Activated naive CD4-positive, alpha-beta T cell treated with anti-CD3 and anti-CD28 coated beads, Interleukin-2, amount 50 U/mL, for 24 hours (primary cell): ENCODE measurements around the gene KCTD2.
"Not testable (repeated sequence)": the region's sequence is repeated elsewhere in the genome, so short reads cannot be mapped to it uniquely, and the experiment has no call there.

Experiments used
- H3K27ac Mint-ChIP-seq: one replicate; pipeline ENCODE4 v1.8.0; 2021; ENCODE audit warnings: mild to moderate bottlenecking, mixed read lengths
- H3K27me3 Mint-ChIP-seq: one replicate; pipeline ENCODE4 v1.8.0; 2021; ENCODE audit warnings: mixed read lengths
- H3K36me3 Mint-ChIP-seq: one replicate; pipeline ENCODE4 v1.8.0; 2021; ENCODE audit warnings: mixed read lengths
- H3K4me1 Mint-ChIP-seq: one replicate; pipeline ENCODE4 v1.8.0; 2021; ENCODE audit warnings: mixed read lengths
- H3K4me3 Mint-ChIP-seq: one replicate; pipeline ENCODE4 v1.8.0; 2021; ENCODE audit warnings: mild to moderate bottlenecking, mixed read lengths
- H3K9me3 Mint-ChIP-seq: one replicate; pipeline ENCODE4 v1.8.0; 2021; ENCODE audit warnings: mixed read lengths

Gene KCTD2

DNA sequence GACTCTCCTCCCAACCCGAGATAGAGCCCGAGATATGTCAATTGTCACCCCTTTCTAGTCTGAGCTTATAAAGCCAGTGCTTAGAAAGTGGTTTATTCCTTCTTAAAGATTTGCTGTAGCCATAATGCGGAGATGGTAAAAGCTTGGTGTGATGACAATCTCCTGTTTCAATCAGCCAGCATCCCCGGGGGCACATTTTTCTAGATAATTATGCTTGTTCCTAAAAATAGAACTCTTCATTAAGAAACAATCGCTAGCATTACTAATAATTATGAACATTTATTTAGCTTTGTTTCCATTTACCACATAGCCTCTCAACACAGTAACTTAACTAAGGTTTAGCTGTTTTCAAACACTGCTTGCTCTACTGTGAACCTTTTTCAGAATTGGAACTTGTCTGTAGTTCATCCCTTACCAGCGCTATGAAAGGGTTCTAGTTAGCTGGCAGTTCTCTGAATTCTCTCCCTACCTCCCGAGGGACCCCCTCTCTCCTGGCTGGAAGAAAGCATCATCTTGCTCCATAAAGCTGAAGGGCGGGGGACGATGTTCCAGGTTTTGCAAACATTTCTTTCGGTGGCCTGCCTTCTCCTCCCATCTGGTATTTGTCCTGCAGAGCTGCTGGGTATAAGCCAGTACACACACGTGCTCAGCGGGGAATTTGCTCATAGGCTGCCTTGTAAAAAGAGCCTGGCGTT is 35.5 kb upstream of the KCTD2 start:
- Mint-ChIP-seq H3K36me3 (peaks cover 3% of the 10 kb centered on the region), H3K4me1 (peaks cover 36% of the 10 kb centered on the region), H3K27ac (peak overlapping the region; percentile 95), H3K4me3 (peak overlapping the region; percentile 79), H3K9me3 (no peaks in the 10 kb centered on the region), H3K27me3 (no peaks in the 10 kb centered on the region)

DNA sequence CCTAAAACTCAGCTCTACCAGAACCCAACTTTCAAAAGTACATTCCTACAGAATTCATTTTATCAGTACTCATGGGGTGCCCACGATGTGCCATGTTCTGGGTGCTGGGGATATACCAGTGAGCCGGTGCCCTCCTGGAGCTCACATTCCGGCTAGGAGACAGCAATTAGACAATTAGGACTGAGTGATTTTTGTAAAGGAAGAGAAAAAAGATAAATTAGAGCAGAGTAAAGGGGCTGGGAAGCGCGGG is 35.0 kb upstream of the KCTD2 start:
- peak overlapping the region; percentile 95 for H3K27ac Mint-ChIP-seq
- peaks cover 36% of the 10 kb centered on the region for H3K4me1 Mint-ChIP-seq
- H3K36me3 Mint-ChIP-seq: peaks cover 4% of the 10 kb centered on the region
- no peaks in the 10 kb centered on the region for H3K9me3 Mint-ChIP-seq
- H3K4me3 Mint-ChIP-seq: peak overlapping the region; percentile 79
- H3K27me3 Mint-ChIP-seq: no peaks in the 10 kb centered on the region

DNA sequence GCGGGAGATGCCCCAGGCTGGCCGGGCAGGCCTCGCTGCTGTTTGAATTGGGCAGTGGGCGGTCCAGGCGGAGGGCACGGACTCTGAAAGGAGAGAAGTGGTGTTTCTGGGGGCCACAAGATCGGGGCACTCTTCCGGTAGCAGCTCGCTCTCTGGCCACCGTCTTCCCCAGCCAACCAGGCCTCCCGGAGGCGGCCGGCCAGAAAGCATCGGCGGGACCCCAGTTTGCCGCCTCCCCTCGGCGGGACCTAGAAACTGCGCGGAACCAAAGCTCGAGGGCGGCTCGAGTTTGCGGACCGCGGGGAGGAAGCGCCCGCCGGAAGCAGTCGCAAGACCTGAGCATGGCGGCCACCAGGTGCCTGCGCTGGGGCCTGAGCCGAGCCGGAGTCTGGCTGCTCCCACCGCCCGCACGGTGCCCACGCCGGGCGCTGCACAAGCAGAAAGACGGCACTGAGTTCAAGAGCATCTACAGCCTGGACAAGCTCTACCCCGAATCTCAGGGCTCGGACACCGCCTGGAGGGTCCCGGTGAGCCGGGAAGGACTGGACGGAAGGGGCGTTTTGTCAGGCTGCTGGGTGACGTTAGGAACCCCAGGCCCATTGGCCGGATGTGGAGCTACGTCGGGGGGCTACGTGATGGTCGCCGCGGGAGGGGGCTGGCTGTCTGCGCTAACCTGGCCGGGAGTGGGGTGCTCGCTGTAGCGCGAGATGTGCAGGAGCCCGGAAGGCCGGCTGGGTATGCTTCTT is 34.5 kb upstream of the KCTD2 start, which contains the start of gene MRPL58:
Gene MRPL58, plus strand, starts transcription at position 325 of the 746 bp plus-strand sequence. Its CDS starts 17 bp downstream, at position 342.
- H3K27ac Mint-ChIP-seq: peak within 1 kb of the TSS; percentile 95
- H3K4me3 Mint-ChIP-seq: peak within 1 kb of the TSS; percentile 79
- peaks cover 4% of the 10 kb centered on the region for H3K36me3 Mint-ChIP-seq
- H3K27me3 Mint-ChIP-seq: no peaks in the 10 kb centered on the region
- H3K9me3 Mint-ChIP-seq: no peaks in the 10 kb centered on the region
- peaks cover 36% of the 10 kb centered on the region for H3K4me1 Mint-ChIP-seq

DNA sequence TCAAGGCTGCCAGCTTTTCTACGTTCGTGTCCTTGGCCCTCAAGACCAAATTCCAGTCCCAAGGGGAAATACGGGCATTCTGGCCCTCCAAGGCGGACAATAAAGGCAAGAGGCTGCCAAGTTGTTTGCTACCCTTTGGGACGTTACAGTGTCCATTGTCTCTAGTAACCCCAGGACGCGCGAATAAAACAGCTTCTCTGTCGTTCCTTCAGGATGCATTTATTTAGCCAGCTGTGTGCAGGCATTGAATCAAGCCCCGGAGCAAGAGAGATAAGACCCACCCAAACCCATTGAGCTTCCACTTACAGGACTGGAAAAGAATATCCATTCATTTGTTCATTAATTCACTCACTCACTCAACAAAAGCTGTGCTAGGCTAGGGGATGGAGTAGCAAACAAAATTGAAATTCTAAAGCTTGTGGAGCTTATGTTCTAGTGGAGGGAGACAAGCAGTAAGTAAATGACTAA is 33.9 kb upstream of the KCTD2 start:
- no peaks in the 10 kb centered on the region for H3K27me3 Mint-ChIP-seq
- H3K9me3 Mint-ChIP-seq: no peaks in the 10 kb centered on the region
- H3K4me1 Mint-ChIP-seq: peaks cover 39% of the 10 kb centered on the region
- peaks cover 4% of the 10 kb centered on the region for H3K36me3 Mint-ChIP-seq
- peak overlapping the region; percentile 95 for H3K27ac Mint-ChIP-seq
- H3K4me3 Mint-ChIP-seq: peak overlapping the region; percentile 79

DNA sequence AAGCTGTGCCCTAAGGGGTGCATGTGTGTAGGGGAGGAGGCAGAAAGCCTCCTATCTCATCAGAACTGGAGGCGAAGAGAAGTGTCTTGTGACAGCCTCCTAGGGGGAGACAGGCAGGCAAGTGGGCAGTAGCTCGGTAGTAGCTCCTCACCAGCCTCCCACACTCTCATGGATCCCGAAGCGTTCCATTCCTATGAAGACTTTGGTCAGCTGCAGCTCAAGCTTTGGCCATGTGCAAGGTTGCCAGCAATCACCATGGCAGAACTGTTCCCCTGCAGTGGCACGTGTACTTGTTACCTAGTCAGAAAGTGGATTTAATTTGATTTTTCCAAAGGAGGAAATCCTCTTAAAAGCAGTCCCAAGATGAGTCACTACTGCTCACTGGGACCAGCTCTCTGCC is 27.9 kb upstream of the KCTD2 start:
- Mint-ChIP-seq H3K27ac (no peak overlapping the region), H3K9me3 (no peaks in the 10 kb centered on the region), H3K36me3 (peaks cover 18% of the 10 kb centered on the region), H3K4me1 (peaks cover 19% of the 10 kb centered on the region), H3K27me3 (no peaks in the 10 kb centered on the region), H3K4me3 (no peak overlapping the region)

DNA sequence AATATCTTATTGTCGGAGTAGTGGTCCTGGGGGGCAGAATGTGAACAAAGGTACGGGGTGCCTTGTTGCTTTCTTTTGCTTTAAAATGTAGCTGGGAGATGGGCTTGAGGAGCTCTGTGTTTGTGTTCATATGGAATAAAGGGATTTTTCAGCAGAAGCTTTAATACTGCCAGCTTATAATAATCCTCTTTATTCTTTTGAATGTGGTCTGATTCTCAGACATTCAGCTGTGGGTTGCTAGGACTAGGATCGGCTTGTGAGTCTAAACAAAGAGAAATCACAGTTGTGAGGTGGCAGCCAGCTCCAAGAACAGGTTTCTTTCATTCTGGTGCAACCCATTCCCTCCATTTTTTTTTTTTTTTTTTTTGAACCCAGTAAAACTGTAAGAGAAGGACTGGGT is 27.3 kb upstream of the KCTD2 start:
- Mint-ChIP-seq H3K9me3 (no peaks in the 10 kb centered on the region), H3K36me3 (peaks cover 18% of the 10 kb centered on the region), H3K27me3 (no peaks in the 10 kb centered on the region), H3K4me1 (peaks cover 20% of the 10 kb centered on the region), H3K4me3 (no peak overlapping the region), H3K27ac (no peak overlapping the region)

DNA sequence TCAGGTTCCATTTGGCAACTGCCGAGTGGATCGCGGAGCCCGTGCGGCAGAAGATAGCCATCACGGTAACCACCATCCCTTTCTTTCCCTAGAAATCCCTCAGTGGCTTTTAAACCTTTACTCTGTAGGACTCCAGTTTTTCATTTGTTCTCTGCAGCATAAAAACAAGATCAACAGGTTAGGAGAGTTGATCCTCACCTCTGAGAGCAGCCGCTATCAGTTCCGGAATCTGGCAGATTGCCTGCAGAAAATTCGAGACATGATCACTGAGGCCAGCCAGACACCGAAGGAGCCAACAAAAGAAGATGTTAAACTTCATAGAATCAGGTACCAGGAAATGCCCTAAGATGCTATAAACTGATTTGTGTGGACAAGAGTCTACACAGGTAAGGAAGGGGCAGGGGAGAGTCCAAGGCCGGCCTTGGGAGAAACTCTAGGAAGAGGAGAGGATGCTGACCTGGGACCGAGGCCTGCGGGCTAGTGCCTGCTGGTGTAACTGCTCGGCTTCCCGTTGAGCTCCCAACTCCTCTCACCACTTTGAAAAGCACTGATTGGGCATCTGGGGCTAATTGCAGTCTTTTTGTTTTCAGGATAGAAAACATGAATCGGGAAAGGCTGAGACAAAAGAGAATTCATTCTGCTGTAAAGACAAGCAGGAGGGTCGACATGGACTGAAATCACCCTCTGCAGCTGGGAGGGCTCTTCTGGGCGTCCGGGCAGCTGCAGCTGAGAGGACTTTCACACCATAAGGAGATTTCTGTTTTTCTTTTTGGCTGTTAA is 26.5 kb upstream of the KCTD2 start:
- no peak overlapping the region for H3K4me3 Mint-ChIP-seq
- H3K27ac Mint-ChIP-seq: no peak overlapping the region
- peaks cover 18% of the 10 kb centered on the region for H3K36me3 Mint-ChIP-seq
- no peaks in the 10 kb centered on the region for H3K27me3 Mint-ChIP-seq
- peaks cover 20% of the 10 kb centered on the region for H3K4me1 Mint-ChIP-seq
- no peaks in the 10 kb centered on the region for H3K9me3 Mint-ChIP-seq

DNA sequence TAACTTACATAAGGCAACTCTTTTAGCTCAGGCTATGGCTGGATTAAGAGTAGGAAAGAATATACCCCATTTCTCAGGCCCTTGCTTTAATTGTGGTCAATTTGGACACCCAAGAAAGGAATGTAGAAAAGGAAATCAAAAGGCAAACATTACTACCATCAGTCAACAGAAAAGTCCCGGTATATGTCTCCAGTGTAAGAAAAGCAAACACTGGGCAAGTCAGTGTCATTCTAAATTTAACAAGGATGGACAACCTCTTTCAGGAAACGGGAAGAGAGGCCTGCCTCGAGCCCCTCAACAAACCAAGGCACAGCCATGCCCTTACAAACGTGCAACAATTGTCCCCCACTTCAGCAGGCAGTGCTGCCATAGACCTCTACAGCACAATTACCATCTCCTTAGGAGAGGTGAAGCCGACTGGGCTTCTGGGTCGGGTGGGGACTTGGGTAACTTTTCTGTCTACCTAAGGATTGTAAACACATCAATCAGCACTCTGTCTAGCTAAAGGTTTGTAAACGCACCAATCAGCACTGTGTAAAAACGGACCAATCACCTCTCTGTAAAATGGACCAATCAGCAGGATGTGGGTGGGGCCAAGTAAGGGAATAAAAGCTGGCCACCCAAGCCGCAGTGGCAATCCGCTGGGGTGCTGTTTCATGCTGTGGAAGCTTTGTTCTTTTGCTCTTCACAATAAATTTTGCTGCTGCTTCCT is 22.2 kb upstream of the KCTD2 start:
- H3K9me3 Mint-ChIP-seq: no peaks in the 10 kb centered on the region
- no peak overlapping the region for H3K27ac Mint-ChIP-seq
- no peak overlapping the region for H3K4me3 Mint-ChIP-seq
- peaks cover 17% of the 10 kb centered on the region for H3K4me1 Mint-ChIP-seq
- H3K27me3 Mint-ChIP-seq: no peaks in the 10 kb centered on the region
- H3K36me3 Mint-ChIP-seq: peaks cover 14% of the 10 kb centered on the region

DNA sequence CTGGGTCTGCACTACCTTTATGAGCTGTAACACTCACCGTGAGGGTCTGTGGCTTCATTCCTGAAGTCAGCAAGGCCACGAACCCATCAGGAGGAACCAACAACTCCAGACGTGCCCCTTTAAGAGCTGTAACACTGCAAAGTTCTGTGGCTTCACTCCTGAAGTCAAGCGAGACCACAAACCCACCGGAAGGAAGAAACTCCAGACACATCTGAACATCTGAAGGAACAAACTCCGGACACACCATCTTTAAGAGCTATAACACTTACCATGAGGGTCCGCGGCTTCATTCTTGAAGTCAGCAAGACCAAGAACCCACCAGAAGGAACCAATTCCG is 21.7 kb upstream of the KCTD2 start:
- Mint-ChIP-seq H3K36me3 (peaks cover 13% of the 10 kb centered on the region), H3K4me1 (peaks cover 17% of the 10 kb centered on the region)
- not testable (repeated sequence) for H3K4me3 Mint-ChIP-seq, H3K9me3 Mint-ChIP-seq, H3K27ac Mint-ChIP-seq, H3K27me3 Mint-ChIP-seq

DNA sequence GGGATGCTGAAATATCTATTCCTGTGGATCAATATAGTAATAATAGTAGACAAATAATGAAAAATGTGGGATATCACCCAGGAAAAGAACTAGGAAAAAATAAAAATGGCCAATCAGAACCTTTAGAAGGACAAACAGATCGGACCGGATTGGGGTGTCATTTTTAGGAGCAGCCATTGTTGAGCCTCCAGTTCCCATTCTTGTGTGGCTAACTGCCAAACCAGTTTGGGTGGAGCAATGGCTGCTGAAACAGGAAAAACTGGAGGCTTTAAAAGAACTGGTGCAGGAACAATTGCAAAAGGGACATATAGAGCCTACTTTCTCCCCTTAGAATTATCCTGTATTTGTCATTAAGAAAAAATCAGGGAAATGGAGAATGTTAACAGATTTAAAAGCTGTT is 20.4 kb upstream of the KCTD2 start:
- H3K27me3 Mint-ChIP-seq, H3K9me3 Mint-ChIP-seq, H3K4me3 Mint-ChIP-seq, H3K27ac Mint-ChIP-seq: not testable (repeated sequence)
- Mint-ChIP-seq H3K4me1 (peaks cover 22% of the 10 kb centered on the region), H3K36me3 (peaks cover 11% of the 10 kb centered on the region)

DNA sequence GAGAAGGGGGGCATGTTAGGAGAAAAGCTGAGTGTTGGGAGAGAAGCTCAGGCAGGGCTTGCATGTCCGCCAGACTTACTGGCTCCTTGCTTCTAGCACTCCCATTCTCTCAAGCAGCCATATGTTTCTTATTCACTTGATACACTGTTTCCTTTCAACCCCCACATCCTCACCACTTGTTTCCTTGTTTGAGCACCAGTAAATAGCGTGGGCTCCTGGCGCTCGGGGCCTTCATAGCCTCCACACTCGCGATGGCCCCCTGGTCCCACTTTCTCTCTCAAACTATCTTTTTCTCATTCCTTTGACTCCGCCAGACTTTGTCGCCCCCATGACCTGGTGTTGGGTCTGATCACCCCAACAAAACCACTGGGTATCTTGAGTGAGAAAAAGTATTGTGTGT is 16.9 kb upstream of the KCTD2 start:
- peaks cover 38% of the 10 kb centered on the region for H3K4me1 Mint-ChIP-seq
- peaks cover 2% of the 10 kb centered on the region for H3K36me3 Mint-ChIP-seq
- no peaks in the 10 kb centered on the region for H3K9me3 Mint-ChIP-seq
- no peak overlapping the region for H3K27ac Mint-ChIP-seq
- H3K4me3 Mint-ChIP-seq: no peak overlapping the region
- H3K27me3 Mint-ChIP-seq: peaks cover 2% of the 10 kb centered on the region

DNA sequence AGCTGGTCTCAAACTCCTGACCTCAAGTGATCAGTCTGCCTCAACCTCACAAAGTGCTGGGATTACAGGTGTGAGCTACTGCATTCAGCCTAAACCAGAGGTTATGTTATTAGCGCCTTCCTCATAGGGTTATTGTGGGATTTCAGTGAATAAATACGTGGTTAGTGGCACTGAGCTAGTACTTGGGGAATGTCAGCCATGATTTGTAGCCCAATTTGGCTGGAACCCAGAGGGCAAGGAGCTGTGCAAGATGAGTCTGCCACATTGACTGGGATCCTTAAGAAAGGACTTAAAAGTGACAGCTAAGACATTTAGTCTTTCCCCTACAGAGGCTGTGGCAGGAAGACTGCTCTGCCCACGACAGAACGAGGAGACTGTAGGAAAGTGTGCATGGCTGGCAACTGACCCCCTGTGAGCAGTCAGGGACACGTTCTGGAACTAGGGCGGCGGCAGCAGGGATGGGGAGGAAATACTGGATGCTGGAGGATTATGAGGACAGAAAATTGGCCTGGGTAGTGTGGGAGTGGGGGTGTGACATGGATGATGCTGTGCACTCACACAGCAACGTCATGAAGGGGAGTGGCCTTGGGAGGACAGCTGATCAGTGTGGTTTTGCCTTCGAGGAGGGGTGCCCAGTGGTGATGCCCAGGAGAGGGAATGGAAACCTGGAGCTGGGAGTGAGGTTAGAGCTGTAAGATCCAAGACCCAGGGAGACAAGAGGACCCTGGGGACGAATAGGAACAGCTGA is 14.9 kb upstream of the KCTD2 start:
- Mint-ChIP-seq H3K9me3 (no peaks in the 10 kb centered on the region), H3K4me3 (peak overlapping the region; percentile 72), H3K27ac (peak overlapping the region; percentile 38), H3K4me1 (peaks cover 47% of the 10 kb centered on the region), H3K36me3 (no peaks in the 10 kb centered on the region), H3K27me3 (peaks cover 2% of the 10 kb centered on the region)

DNA sequence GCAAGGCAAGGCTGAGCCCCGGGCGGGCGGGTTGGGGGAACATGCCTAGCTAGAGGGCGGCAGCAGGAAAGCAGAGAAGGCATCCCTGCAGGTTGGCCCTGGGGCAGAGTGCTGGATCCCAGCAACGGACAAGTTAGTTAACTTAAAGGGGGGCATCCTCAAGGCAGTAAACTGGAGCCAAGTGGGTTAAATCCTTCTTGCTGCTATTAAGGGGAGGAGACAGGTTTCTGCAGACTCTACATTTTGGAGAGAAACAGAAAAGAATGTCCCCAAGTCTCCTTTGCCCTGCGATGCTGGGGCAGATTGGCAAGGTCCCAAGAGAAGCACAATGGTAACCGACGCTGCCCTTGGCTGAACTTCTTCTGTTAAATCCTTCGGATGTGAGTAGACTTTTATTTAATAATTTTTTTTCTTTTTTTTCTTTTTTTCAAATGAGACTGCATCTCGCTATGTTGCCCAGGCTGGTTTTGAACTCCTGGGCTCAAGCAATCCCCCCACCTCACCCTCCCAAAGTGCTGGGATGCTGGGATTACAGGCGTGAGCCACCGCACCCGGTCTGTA is 14.2 kb upstream of the KCTD2 start:
- no peak overlapping the region for H3K27ac Mint-ChIP-seq
- no peaks in the 10 kb centered on the region for H3K36me3 Mint-ChIP-seq
- H3K4me3 Mint-ChIP-seq: peak overlapping the region; percentile 72
- peaks cover 2% of the 10 kb centered on the region for H3K27me3 Mint-ChIP-seq
- no peaks in the 10 kb centered on the region for H3K9me3 Mint-ChIP-seq
- peaks cover 53% of the 10 kb centered on the region for H3K4me1 Mint-ChIP-seq

DNA sequence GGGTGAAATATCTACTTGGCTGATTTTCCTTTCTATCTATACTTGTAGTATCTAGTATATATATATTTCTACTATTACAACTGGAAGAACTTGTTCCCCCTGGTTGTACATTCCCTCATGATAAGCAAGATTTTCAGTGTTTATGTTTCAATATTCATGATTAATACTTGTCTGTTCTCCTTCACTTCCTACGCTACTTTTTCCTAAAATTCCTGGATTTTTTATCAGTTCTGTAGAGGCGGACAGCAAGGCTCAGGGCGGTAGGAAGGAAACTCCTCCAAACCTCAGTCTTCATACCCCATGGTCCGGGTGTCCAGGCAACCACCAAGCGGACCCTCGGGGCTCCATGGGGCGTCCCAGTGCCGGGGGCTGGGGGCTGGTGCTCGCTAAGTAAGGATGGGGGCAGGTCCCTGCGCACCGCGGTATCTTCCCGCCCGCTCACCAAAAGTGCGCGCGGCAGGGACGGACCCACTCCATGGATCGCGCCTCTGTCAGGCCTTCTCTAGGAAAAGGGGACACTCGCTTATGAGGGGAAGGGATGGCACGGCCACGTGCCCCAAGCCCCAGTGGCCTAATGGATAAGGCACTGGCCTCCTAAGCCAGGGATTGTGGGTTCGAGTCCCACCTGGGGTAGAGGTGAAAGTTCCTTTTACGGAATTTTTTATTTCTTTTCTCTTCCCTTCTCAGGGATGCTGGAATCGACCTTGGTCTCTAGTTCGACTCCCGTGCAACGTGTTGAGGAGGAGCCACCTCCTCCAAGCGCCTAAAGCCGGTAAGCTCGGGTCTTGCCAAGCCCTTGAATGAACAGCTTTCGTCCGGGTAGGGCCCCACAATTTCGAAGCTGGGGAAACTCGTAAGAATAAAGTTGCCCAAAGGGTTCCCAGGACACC is 13.4 kb upstream of the KCTD2 start:
- peak overlapping the region; percentile 100 for H3K27ac Mint-ChIP-seq
- peaks cover 2% of the 10 kb centered on the region for H3K27me3 Mint-ChIP-seq
- peaks cover 53% of the 10 kb centered on the region for H3K4me1 Mint-ChIP-seq
- peak overlapping the region; percentile 96 for H3K4me3 Mint-ChIP-seq
- H3K36me3 Mint-ChIP-seq: peaks cover under 1% of the 10 kb centered on the region
- no peaks in the 10 kb centered on the region for H3K9me3 Mint-ChIP-seq
